GM19099 (cell line): Measurements from ENCODE around the gene LTN1.

Experiments
- POLR2A ChIP-seq: IDR thresholded peaks from 3 replicates; pipeline ENCODE4 v1.6.1; 2011; ENCODE audit warnings: low read depth; ENCODE audit not compliant: insufficient read length; ENCODE audit errors: extremely low read depth

The LTN1 gene

DNA sequence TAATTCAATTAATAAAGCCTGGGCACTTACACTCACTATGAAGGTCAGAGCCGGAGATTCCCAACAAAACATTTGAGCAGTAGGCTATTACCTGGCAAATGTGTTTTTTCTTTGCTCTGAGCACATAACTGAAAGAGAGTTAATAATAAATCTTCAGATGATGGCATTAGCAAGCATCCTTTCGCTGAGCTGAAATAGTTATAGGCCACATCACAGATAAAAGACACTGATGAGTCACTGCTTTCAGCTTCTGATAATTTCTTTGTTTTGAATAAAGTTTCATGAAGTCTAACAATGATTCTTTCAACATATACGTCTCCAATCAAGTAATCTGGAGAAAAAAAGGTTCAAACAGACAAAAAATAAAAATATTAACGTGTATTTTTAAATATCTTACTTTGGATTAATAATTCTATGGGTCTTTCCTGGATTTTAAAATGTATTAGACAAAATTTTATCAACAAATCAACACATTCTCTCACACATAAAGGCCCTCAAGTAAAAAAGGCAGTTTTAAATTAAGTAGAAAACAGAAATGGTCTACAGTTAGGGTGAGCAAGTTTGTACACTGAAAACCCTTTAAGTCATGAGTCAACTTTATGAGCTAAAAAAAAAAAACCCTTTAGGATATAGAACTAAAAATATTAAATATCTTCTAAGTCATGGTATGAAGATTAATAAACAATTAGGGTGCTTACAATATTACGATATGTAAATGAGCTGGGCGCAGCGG, 33.1 kb downstream of the LTN1 start:
- TF ChIP-seq POLR2A: no peak

DNA sequence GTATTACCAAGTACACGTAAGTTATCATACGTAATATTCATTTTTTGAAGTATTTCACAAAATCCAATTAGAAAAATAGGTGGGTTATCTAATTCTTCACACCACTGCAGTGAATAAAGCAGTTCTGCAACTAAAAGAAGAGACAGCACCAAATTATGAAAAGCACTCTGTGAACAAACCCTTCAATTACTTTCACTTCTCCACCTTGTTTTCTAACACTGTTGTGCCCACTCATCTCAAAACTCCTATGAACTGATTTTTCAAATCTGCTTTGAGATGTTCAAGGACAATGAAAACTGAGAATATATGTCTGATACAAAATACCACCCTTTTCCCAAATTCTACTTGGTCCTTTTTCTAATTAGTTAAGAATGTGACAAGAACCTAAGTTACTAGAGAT, 39.4 kb downstream of the LTN1 start:
- no peak for TF ChIP-seq POLR2A

DNA sequence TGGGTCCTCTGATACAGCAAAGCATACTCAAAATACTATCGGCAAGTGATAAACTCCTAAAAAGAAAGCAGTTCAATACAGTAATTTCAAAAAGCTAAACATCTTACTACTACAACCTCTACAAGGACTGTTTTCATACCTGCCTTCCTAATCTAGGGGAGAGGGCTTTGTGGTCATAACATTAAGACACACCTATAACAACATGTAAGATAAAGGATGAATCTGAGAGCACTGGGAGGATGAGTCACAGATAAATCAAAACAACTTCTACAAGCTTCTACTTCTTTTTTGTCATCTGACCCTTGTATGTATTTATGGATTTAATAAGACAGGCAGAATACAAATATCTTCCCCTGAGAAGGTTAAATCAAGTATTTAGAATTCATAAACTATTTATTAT, 40.0 kb downstream of the LTN1 start:
- no peak for TF ChIP-seq POLR2A

DNA sequence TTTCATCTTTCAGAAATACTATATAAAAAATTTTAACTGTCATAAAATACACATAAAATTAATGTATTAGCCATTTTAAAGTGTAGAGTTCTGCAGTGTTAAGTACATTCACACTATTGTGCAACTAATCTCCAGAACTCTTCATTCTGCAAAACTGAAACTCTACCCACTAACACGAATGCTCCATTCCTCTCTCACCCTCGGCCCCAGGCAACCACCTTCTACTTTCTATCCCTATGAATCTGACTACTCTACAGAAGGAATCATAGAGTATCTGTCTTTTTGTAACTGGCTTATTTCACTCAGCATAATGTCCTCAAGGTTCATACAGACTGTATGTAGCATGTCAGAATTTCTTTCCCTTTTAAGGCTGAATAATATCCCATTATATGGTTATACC, 43.4 kb downstream of the LTN1 start:
- no peak for TF ChIP-seq POLR2A

DNA sequence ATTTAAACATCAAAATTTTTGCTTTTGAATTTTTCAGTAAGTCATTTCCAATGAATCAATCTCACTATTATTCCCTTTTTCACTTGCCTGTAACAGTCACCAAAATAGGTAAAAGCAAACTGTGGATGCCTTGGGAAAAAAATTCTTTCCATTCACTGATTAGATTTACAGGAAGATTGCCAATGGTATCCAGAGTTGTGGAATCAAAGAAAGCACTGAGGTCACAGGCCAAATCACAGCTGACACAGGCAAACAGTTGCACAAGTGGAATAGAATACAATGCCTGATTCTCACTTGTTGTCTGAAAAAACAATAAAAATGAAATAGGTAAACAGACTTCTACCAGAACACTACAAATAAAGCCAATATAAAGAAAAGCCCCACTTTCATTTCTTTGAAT, 48.4 kb downstream of the LTN1 start:
- no peak for TF ChIP-seq POLR2A

DNA sequence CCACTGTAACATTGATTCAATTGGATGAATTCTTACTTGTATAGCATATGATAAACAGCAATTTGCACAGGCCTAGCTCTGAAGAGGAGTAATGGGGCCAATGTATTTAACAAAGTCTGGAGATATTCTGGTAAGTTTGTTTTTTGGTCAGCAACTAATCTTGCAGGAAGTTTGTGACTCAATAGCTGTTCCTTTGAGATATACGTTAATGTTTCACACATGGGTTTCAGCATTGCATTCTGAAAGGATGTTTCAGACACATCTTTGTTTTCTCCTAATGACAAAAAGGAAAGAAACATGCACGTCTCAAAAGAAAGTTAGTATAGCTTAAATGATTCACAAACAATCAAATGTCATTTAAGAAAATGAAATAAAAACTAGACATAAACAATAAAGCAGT, 49.0 kb downstream of the LTN1 start:
- no peak for TF ChIP-seq POLR2A

DNA sequence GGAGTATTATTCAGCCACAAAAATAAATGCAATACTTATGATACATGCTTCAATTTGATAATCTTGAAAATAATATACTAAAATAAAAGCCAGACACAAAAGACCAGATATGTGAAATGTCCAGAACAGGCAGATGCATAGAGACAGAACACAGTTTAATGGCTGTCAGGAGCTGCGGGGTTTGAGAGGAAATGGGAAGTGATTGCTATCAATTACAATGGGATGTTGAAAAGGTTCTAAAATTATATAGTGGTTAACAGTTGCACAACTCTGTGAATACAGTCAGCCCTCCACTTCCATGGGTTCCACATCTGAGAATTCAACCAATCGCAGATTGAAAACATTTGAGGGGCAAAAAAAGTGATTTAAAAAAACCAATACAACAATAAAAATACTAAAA, 54.0 kb downstream of the LTN1 start:
- no peak for TF ChIP-seq POLR2A

DNA sequence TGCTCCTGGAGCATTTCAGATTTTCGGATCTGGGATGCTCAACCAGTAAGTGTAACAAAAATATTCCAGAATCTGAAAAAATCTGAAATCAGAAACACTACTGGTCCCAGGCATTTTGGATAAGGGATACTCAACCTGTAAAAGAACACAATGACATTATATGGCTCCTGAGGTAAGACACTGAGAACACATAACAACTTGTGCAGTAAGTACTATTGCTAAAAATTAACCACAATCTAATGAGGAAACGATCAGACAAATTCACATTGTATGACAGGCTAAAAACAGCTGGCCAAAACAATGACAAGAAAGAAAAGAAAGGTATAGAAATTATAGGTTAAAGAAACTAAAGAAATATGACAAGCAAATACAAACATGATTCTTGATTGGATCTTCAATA, 54.9 kb downstream of the LTN1 start:
- no peak for TF ChIP-seq POLR2A

DNA sequence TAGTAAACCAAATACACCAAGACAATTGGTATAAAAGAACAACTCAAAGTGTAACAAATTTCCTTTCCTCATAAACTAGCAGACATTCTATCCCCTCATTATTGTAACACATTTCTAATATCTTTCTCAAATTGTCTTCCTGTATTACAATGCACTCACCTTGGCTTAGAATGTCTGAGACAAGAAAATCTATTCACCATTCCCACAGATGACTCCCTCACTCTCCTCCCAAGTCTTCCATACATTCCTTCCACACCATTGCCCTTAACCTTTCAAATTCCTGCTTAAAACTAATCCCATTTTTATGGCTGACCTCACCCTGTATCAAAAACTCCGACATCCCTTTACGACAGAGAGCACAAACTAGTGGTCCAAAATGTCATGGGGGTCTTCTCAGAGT, 56.0 kb downstream of the LTN1 start:
- no peak for TF ChIP-seq POLR2A

DNA sequence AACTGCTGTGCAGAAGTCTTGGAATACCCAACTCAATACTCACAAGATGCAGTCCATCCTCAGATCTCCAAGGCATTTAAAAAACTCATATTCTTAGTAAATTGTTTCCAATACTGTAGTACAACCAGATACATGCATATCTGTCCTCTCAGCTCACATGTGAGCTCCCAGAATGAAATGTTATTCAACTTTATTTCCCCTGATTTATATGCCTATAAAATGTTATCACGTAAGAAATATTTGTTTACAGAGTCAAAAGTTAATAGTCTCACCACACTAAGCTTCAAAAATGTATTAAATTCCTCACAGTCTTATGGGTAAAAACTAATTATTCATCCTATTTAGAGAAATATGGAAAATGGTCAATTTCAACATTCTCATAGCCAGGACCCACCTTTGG, 56.6 kb downstream of the LTN1 start:
- no peak for TF ChIP-seq POLR2A

DNA sequence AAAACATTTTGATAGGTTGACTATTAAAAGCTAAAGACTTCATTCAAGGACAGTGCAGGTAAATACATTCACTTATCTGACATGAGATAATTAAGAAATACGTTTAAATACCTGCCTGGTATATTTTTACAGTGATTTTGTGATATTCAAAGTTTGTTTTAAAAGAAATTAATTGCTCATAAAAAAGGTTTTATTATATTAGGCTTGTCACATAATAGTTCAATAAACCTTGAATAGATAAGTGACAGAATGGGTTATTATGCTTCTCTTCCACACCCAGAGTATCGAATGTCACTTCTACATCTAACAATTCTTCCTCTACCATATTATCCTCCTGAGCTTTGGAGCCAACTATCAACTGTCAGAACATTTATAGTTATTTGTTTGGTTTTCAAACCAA, 60.0 kb downstream of the LTN1 start:
- no peak for TF ChIP-seq POLR2A

DNA sequence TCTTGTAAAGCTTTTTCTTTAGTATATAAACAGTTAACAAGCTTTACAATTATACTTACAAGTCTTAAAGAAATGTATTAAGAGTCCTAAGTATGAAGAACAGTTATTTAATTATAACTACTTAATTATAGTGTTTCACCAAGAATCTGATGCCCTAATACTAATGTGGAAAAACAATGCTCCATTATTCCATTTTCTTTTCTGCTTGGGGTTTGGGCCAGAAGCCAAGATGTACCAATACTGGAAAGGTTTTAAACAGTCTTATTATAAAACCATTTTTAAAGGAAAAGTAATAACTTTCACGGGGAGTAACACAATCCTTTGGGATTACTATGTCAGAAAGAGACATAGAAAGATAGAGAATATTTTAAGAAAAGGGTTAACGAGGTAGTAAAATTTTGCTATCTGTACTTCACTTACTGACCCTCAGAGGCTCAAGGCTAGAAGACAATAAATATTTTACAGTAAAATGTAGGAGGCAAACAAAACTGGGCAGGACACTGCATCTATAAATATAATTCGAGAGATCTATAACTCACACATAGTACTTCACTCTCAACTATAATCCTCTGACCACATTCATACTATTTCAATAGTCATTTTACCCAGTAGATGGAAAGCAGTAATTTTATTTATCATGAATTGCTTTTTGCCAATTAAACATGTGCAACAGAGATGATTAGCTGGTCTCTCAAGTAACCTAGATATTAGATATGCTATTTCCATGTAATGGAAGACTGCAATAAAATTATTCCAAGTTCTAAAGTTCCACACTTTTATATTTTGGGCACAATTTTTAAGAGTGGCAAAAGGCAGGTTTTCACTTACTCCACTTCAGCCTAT, 63.9 kb downstream of the LTN1 start:
- TF ChIP-seq POLR2A: no peak

DNA sequence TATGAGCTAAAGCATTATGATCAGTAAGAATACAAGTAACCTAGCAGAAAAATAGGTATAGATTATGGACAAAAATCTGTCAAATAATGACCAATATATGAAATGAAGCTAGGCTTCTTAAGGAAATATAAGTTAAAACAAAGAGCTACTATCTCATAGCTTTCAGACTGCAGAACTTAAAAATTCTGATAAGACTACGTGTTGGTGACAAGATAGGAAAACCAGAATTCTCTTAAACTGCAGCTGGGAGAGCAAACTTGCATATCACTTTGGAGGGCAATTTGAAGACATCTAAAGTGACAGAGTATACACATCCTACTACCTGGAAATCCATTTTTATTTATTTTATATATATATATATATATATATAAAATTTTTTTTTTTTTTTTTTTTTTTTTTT, 65.5 kb downstream of the LTN1 start:
- no peak for TF ChIP-seq POLR2A

DNA sequence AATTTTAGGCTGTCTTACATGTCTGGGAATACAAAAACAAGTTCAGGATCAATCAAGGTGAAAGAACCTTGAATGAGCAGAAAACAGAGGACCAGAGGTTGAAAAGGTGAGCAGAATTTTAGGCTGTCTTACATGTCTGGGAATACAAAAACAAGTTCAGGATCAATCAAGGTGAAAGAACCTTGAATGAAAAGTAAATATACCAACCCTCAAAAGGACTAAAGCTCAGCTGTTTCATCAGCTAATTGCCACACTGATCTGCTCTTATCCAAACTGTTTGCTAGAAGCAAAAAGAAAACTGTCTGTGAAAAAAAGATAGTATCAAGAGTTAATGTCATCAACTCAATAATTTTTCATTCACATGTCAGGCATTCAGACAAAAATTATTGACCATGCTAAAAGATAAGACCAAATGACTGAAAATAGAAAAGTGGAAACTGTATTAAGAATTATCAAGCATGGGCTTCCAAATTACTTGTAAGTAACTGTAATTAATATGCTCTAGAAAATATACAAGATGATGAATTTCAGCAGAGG, 69.2 kb downstream of the LTN1 start:
- no peak for TF ChIP-seq POLR2A

DNA sequence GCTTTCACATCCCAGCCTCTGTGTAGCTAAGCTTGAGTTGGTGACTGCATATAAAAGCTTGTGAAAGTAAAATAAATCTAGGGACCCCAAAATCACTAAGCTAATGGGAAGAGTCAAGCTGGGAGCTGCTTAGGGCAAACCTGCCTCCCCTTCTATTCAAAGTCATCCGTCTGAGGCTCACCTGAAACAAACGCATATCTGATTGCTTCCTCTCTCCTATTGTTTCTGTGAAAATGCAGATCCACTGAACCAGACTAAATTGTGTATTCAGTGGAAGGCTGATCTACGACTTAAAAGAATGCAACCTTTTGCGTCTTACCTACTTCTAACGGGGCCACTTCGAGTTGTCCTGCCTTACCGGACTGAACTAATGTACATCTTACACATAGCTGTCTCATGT, 70.3 kb downstream of the LTN1 start:
- no peak for TF ChIP-seq POLR2A
